Endothelial cell of umbilical vein (primary cell): ENCODE results near the gene SLC8A1. TPM values are rescaled to one million over a fixed set of nuclear protein-coding genes. Genes with fewer than 3 reads are reported as not detected.

Experiments used
- BruUV-seq: library from RNA; stranded (reverse); fragments of 400-500 nt; replicated peaks from 2 replicates; lab custom pipeline; 2021; lab: Mats Ljungman, UMichigan
- CTCF ChIA-PET: fragments of 300-600, 350-600 bp; sonication (Branson Sonifier 250); formaldehyde crosslinking; loops from one replicate; lab custom pipeline; 2021; ENCODE audit warnings: antibody characterized with exemption, inconsistent platforms; lab: Charles Lee
- POLR2A ChIA-PET: fragments of 300-600, 350-600 bp; sonication (Branson Sonifier 250); formaldehyde crosslinking; loops from one replicate; lab custom pipeline; 2021; ENCODE audit warnings: antibody characterized with exemption, inconsistent platforms; lab: Charles Lee
- DNase-seq: peaks from one replicate; pipeline ENCODE4 v3.0.0-alpha.2; 2011; ENCODE audit warnings: low read depth, low spot score
- FAIRE-seq: peaks from 2 replicates; lab custom pipeline; 2011; peaks lifted over from hg19 to GRCh38; lab: Jason Lieb, UNC
- H2AFZ ChIP-seq: 2 replicates; pipeline ENCODE4 v1.6.0; 2012; ENCODE audit warnings: low read depth, low read length, control low read depth, inconsistent platforms
- H3K27ac ChIP-seq: 2 replicates; pipeline ENCODE4 v1.5.1; 2011; ENCODE audit warnings: low read depth, mild to moderate bottlenecking, control low read depth, low read length, moderate library complexity; ENCODE audit not compliant: insufficient read depth
- H3K27me3 ChIP-seq, 2 experiments: 2 replicates each; pipeline versions ENCODE4 v1.6.0 to v1.6.1; 2011; ENCODE audit warnings: low read length in 2 of 2, mixed read lengths in 1 of 2; ENCODE audit not compliant: control insufficient read depth in 2 of 2, insufficient read depth in 2 of 2
- H3K36me3 ChIP-seq, 2 experiments: 2 replicates in 1 of 2; 3 replicates in 1 of 2; pipeline ENCODE4 v1.5.1; 2011; ENCODE audit warnings: low read length in 2 of 2, mild to moderate bottlenecking in 1 of 2, moderate library complexity in 1 of 2; ENCODE audit not compliant: control insufficient read depth in 2 of 2, insufficient read depth in 2 of 2; ENCODE audit errors: extremely low read depth in 1 of 2
- H3K4me1 ChIP-seq: 3 replicates; pipeline ENCODE4 v1.5.1; 2011; ENCODE audit warnings: mild to moderate bottlenecking, low read length; ENCODE audit not compliant: control insufficient read depth, insufficient read depth; ENCODE audit errors: extremely low read depth
- H3K4me2 ChIP-seq: 2 replicates; pipeline ENCODE4 v1.6.1; 2011; ENCODE audit warnings: low read length, control low read depth, mixed read lengths; ENCODE audit not compliant: insufficient read depth
- H3K4me3 ChIP-seq, 3 experiments: fragments of 200-600 bp in 1 of 3; sonication (generic), shearing (Covaris generic) in 1 of 3; replicated peaks in 1 of 3; 2 replicates each; pipeline ENCODE4 v1.5.1; 2011 to 2016; ENCODE audit warnings: control low read depth in 3 of 3, low read length in 3 of 3, mild to moderate bottlenecking in 2 of 3, inconsistent platforms in 1 of 3, low read depth in 1 of 3, moderate library complexity in 1 of 3; ENCODE audit not compliant: insufficient read depth in 1 of 3
- H3K79me2 ChIP-seq: 2 replicates; pipeline ENCODE4 v1.6.0; 2012; ENCODE audit warnings: low read length, inconsistent platforms; ENCODE audit not compliant: control insufficient read depth, insufficient read depth
- H3K9ac ChIP-seq: replicated peaks from 2 replicates; pipeline ENCODE3; 2011; ENCODE audit warnings: low read length, control low read depth; ENCODE audit not compliant: insufficient read depth; ENCODE audit errors: extremely low read depth
- H3K9me1 ChIP-seq: replicated peaks from 3 replicates; pipeline ENCODE4 v1.6.0; 2011; ENCODE audit warnings: mild to moderate bottlenecking, low read length; ENCODE audit not compliant: control insufficient read depth, insufficient read depth; ENCODE audit errors: extremely low read depth
- H3K9me3 ChIP-seq: replicated peaks from 2 replicates; pipeline ENCODE4 v1.5.1; 2012; ENCODE audit warnings: low read length, inconsistent platforms; ENCODE audit not compliant: control insufficient read depth, insufficient read depth
- H4K20me1 ChIP-seq: replicated peaks from 2 replicates; pipeline ENCODE3; 2011; ENCODE audit warnings: mild to moderate bottlenecking, low read length; ENCODE audit not compliant: control insufficient read depth, insufficient read depth; ENCODE audit errors: extremely low read depth
- CTCF ChIP-seq, 2 donors: IDR thresholded peaks; 1 replicate in 1 of 2; 2 replicates in 1 of 2; pipeline ENCODE4 v1.5.1; 2011; ENCODE audit warnings: low read length in 2 of 2, mild to moderate bottlenecking in 2 of 2, moderate library complexity in 2 of 2, control low read depth in 1 of 2, inconsistent platforms in 1 of 2, low read depth in 1 of 2; ENCODE audit not compliant: insufficient read depth in 1 of 2; ENCODE audit errors: extremely low read depth in 1 of 2
- EZH2 ChIP-seq: IDR thresholded peaks from 2 replicates; pipeline ENCODE4 v1.6.1; 2012; ENCODE audit warnings: borderline replicate concordance, low read depth, mild to moderate bottlenecking, moderate library complexity, low read length, inconsistent platforms; ENCODE audit not compliant: severe bottlenecking
- FOS ChIP-seq: IDR thresholded peaks from 2 replicates; pipeline ENCODE4 v1.6.1; 2011; ENCODE audit warnings: mild to moderate bottlenecking, low read length, moderate library complexity, borderline replicate concordance; ENCODE audit not compliant: insufficient read depth
- GATA2 ChIP-seq: IDR thresholded peaks from 2 replicates; pipeline ENCODE4 v1.7.0; 2011; ENCODE audit warnings: low read depth, mild to moderate bottlenecking, moderate library complexity, mixed read lengths, low read length; ENCODE audit not compliant: insufficient read length, insufficient read depth
- JUN ChIP-seq: IDR thresholded peaks from 2 replicates; pipeline ENCODE4 v1.6.1; 2011; ENCODE audit warnings: borderline replicate concordance, low read depth; ENCODE audit not compliant: insufficient read length, insufficient read depth
- MAX ChIP-seq: IDR thresholded peaks from 2 replicates; pipeline ENCODE4 v1.6.1; 2011; ENCODE audit not compliant: insufficient read depth, insufficient read length
- MYC ChIP-seq: IDR thresholded peaks from one replicate; pipeline ENCODE4 v1.6.1; 2011; ENCODE audit warnings: mild to moderate bottlenecking, low read depth, low read length
- POLR2A ChIP-seq: IDR thresholded peaks from 2 replicates; pipeline ENCODE4 v1.6.1; 2012; ENCODE audit warnings: low read depth, mild to moderate bottlenecking, control low read depth, low read length
- POLR2AphosphoS5 ChIP-seq: IDR thresholded peaks from 2 replicates; pipeline ENCODE4 v1.6.1; 2012; ENCODE audit warnings: low read depth, mild to moderate bottlenecking, control low read depth, low read length, moderate library complexity; ENCODE audit not compliant: insufficient read depth
- dilution Hi-C: fragments of 300-500 bp; cut with MboI; formaldehyde crosslinking; loops from one replicate; pipeline ENCODE4 v1.15.0; 2019; ENCODE audit warnings: low sequenced_read_pairs; ENCODE audit not compliant: extremely low pct_ligation_motif_present
- intact Hi-C: fragments of 100-400 bp; cut with micrococcal nuclease; formaldehyde crosslinking; loops from one replicate; pipeline ENCODE4 v1.10.0; 2022
- polyA plus RNA-seq, 4 experiments: library from polyadenylated mRNA; depleted of rRNA in 3 of 4; stranded (reverse) in 3 of 4; unstranded in 1 of 4; fragments of >200 nt; gene quantifications; 2 replicates each; pipeline versions ENCODE4 v1.2.1 to v1.2.3, GENCODE V29; 2011 to 2012; ENCODE audit warnings: missing spikeins in 1 of 4
- total RNA-seq: library from RNA; stranded (reverse); gene quantifications from 2 replicates; pipeline ENCODE4 v1.2.3, GENCODE V29; 2021

The SLC8A1 gene
- total and polyA plus RNA-seq, 2 donors (not counting 3 experiments of a cell fraction or from before 2014, with no cell fraction given) = 0.19 to 1.8 TPM

- Histone ChIP-seq H4K20me1 (no peaks in the 10 kb centered on the region), H3K9me3 (no peaks in the 10 kb centered on the region), H2AFZ (no peak overlapping the region), H3K36me3 (no peaks in the 10 kb centered on the region), H3K27me3 (no peaks in the 10 kb centered on the region), H3K9me1 (no peaks in the 10 kb centered on the region), H3K79me2 (no peaks in the 10 kb centered on the region), H3K4me2 (no peak overlapping the region), H3K9ac (no peak overlapping the region), H3K27ac (no peak overlapping the region), H3K4me3 (no peak overlapping the region), H3K4me1 (no peaks in the 10 kb centered on the region)
- dilution Hi-C loops (no loop called here), intact Hi-C loops (loop anchor here (10.0 kb wide), 1 partner anchor 289 kb away; no protein-coding TSS in a partner anchor)
- no TSS peak for BruUV-seq
- TF ChIP-seq GATA2 (no peak), MYC (no peak), POLR2A (no peak), CTCF (IDR thresholded peaks at IDR 0.05; ENCODE audit: extremely low read depth in 1 of 2, insufficient read depth in 1 of 2, low read depth in 1 of 2, low read length in 2 of 2) (no peak), MAX (no peak), FOS (no peak), EZH2 (no peak), POLR2AphosphoS5 (no peak), JUN (no peak)
- ChIA-PET CTCF (interaction anchor here (0.7 kb wide), 1 partner anchor 9 kb away, joined by 4 read pairs; no protein-coding TSS in a partner anchor), POLR2A (no interaction called here)
- FAIRE-seq = no peak
- no peak for DNase-seq
These were observed 247.6 kb downstream of the SLC8A1 start for GRCh38 chr2:40204268-40204667.
